HepG2 (cell line): Measurements from ENCODE around the gene HAGHL. TPM values are rescaled to one million over a fixed set of nuclear protein-coding genes. Genes with fewer than 3 reads are reported as not detected.

Source experiments
- ATF2 ChIP-seq: sonication (generic); formaldehyde crosslinking; IDR thresholded peaks from 2 replicates; pipeline ENCODE4 v1.4.0; 2020; ENCODE audit warnings: missing genetic modification reagents
- ATF4 ChIP-seq, 2 experiments: fragments of 450-650 bp in 1 of 2; sonication (generic) in 1 of 2; formaldehyde crosslinking; IDR thresholded peaks; 2 replicates each; pipeline versions ENCODE4 v1.5.0 to v1.8.0; 2020 to 2022; ENCODE audit warnings: mild to moderate bottlenecking in 1 of 2, missing genetic modification reagents in 1 of 2
- CCDC6 ChIP-seq: sonication (generic); formaldehyde crosslinking; IDR thresholded peaks from 2 replicates; pipeline ENCODE4 v1.8.1; 2022; ENCODE audit warnings: mild to moderate bottlenecking, missing genetic modification reagents, moderate library complexity
- DPF2 ChIP-seq: sonication (generic); formaldehyde crosslinking; IDR thresholded peaks from 2 replicates; pipeline ENCODE4 v1.4.0; 2020; ENCODE audit warnings: mild to moderate bottlenecking, low read depth, missing genetic modification reagents, borderline replicate concordance
- E2F5 ChIP-seq: sonication (generic); formaldehyde crosslinking; conservative IDR thresholded peaks from 2 replicates; pipeline ENCODE4 v1.4.0; 2020; ENCODE audit warnings: missing genetic modification reagents
- EHMT2 ChIP-seq: fragments of 200-600 bp; sonication (generic); IDR thresholded peaks from 2 replicates; pipeline ENCODE4 v1.7.0; 2017; ENCODE audit warnings: antibody characterized with exemption, low read depth, low read length, borderline replicate concordance
- GLMP ChIP-seq: sonication (generic); formaldehyde crosslinking; IDR thresholded peaks from 2 replicates; pipeline ENCODE4 v1.9.0; 2021; ENCODE audit warnings: missing genetic modification reagents, mild to moderate bottlenecking, borderline replicate concordance
- GPBP1L1 ChIP-seq: sonication (generic); formaldehyde crosslinking; IDR thresholded peaks from 2 replicates; pipeline ENCODE4 v1.5.0; 2020; ENCODE audit warnings: mild to moderate bottlenecking, missing genetic modification reagents
- GRHL1 ChIP-seq: sonication (generic); formaldehyde crosslinking; conservative IDR thresholded peaks from 2 replicates; pipeline ENCODE4 v1.8.0; 2022; ENCODE audit warnings: missing genetic modification reagents
- HOMEZ ChIP-seq: IDR thresholded peaks from 2 replicates; pipeline ENCODE4 v1.6.1; 2016; ENCODE audit warnings: low read depth
- NFKBIZ ChIP-seq: IDR thresholded peaks from 2 replicates; pipeline ENCODE4 v1.6.1; 2018; ENCODE audit warnings: missing genetic modification reagents, missing compliant biosample characterization
- PLRG1 ChIP-seq: fragments of 450-650 bp; conservative IDR thresholded peaks from 2 replicates; pipeline ENCODE4 v1.6.1; 2016
- PRMT3 ChIP-seq: sonication (generic); formaldehyde crosslinking; IDR thresholded peaks from 2 replicates; pipeline ENCODE4 v1.8.1; 2022; ENCODE audit warnings: low read depth, mild to moderate bottlenecking, moderate library complexity, missing genetic modification reagents, borderline replicate concordance
- TOPORS ChIP-seq: sonication (generic); formaldehyde crosslinking; IDR thresholded peaks from 2 replicates; pipeline ENCODE4 v1.8.0; 2023; ENCODE audit warnings: mild to moderate bottlenecking, missing genetic modification reagents
- YY1 ChIP-seq: IDR thresholded peaks from 2 replicates; pipeline ENCODE4 v1.6.1; 2011; ENCODE audit warnings: low read length, low read depth, moderate library complexity, mild to moderate bottlenecking; ENCODE audit not compliant: insufficient read depth, insufficient replicate concordance
- ZKSCAN1 ChIP-seq: fragments of 150-350 bp; IDR thresholded peaks from 2 replicates; pipeline ENCODE4 v1.6.1; 2014; ENCODE audit warnings: low read length
- ZNF674 ChIP-seq: sonication (generic); formaldehyde crosslinking; IDR thresholded peaks from 2 replicates; pipeline ENCODE4 v1.5.0; 2020; ENCODE audit warnings: low read depth, mild to moderate bottlenecking, missing genetic modification reagents
- ZSCAN21 ChIP-seq: sonication (generic); formaldehyde crosslinking; IDR thresholded peaks from 2 replicates; pipeline ENCODE4 v1.8.0; 2022; ENCODE audit warnings: mild to moderate bottlenecking, missing genetic modification reagents, moderate library complexity, borderline replicate concordance
- polyA plus RNA-seq, 8 experiments: library from polyadenylated mRNA; depleted of rRNA in 3 of 8; stranded (reverse) in 7 of 8; unstranded in 1 of 8; fragments of >200 nt; fragmentation: Illumina TruSeq in 4 of 8; extraction: Trizol in 4 of 8; gene quantifications; 2 replicates each; pipeline versions ENCODE4 v1.2.1 to v1.2.3, GENCODE V29; 2011 to 2016; ENCODE audit warnings: low read depth in 4 of 8, missing spikeins in 1 of 8, mixed read lengths in 1 of 8; ENCODE audit not compliant: insufficient read depth in 1 of 8
- total RNA-seq, 5 experiments: library from RNA; depleted of rRNA; stranded (reverse); fragments of >200 nt; fragmentation: Illumina TruSeq; extraction: Trizol; gene quantifications; 2 replicates each; pipeline ENCODE4 v1.2.3, GENCODE V29; 2016; ENCODE audit warnings: low read depth in 1 of 5

Gene HAGHL
- total and polyA plus RNA-seq, 2 of the 13 experiments (the other 11 are each of a cell fraction or from before 2014, with no cell fraction given): 3.4 to 8.4 TPM

- peak; percentile 42; the same call in 1 of the 2 replicates for TF ChIP-seq ATF2 (CRISPR knock-in tag)
- 0 out of 2 replicates have a peak, but pooled peaks have one; percentile 64 for TF ChIP-seq TOPORS (CRISPR knock-in tag)
- TF ChIP-seq DPF2: no peak
- no peak for TF ChIP-seq GRHL1 (CRISPR knock-in tag)
- peak; percentile 69; the same call in 1 of the 2 replicates for TF ChIP-seq CCDC6 (CRISPR knock-in tag)
- no peak for TF ChIP-seq ZNF674
- peak; percentile 81; the same call in 1 of the 2 replicates for TF ChIP-seq PRMT3 (CRISPR knock-in tag)
- TF ChIP-seq ZKSCAN1: no peak
- no peak for TF ChIP-seq HOMEZ (CRISPR knock-in tag)
- TF ChIP-seq YY1: no peak
- TF ChIP-seq PLRG1: no peak
- TF ChIP-seq E2F5 (CRISPR knock-in tag): 0 out of 2 replicates have a peak, but pooled peaks have one; percentile 49
- TF ChIP-seq ZSCAN21: peak; percentile 80
- peak; percentile 77 for TF ChIP-seq EHMT2
- TF ChIP-seq NFKBIZ (CRISPR knock-in tag): no peak
- TF ChIP-seq GLMP (CRISPR knock-in tag): no peak
- no peak for TF ChIP-seq GPBP1L1 (CRISPR knock-in tag)
- peak in 1 of 2 experiments; percentile 34; a peak in 1 of 4 replicates for TF ChIP-seq ATF4 (CRISPR knock-in tag; IDR thresholded peaks at IDR 0.05)
Measured at GRCh38 chr16:700684-701584, 26.0 kb upstream of the HAGHL start (continued).
